Dendritic cell treated with granulocyte-macrophage colony-stimulating factor and Interleukin-4, amounts not matched to agents 40 ng/mL and 50 ng/mL, for 4 days (primary cell): ENCODE measurements around the gene CABLES1.
"Not testable (repeated sequence)": the region's sequence is repeated elsewhere in the genome, so short reads cannot be mapped to it uniquely, and the experiment has no call there.

Experiments used
- H3K27ac Mint-ChIP-seq: one replicate; pipeline ENCODE4 v1.8.0; 2022; ENCODE audit warnings: mild to moderate bottlenecking, mixed read lengths
- H3K27me3 Mint-ChIP-seq: one replicate; pipeline ENCODE4 v1.8.0; 2022; ENCODE audit warnings: mild to moderate bottlenecking, mixed read lengths
- H3K36me3 Mint-ChIP-seq: one replicate; pipeline ENCODE4 v1.8.0; 2022; ENCODE audit warnings: low read depth, mixed read lengths
- H3K4me1 Mint-ChIP-seq: one replicate; pipeline ENCODE4 v1.8.0; 2022; ENCODE audit warnings: low read depth, mixed read lengths
- H3K4me3 Mint-ChIP-seq: one replicate; pipeline ENCODE4 v1.8.0; 2022; ENCODE audit warnings: mild to moderate bottlenecking, moderate library complexity, mixed read lengths
- H3K9me3 Mint-ChIP-seq: one replicate; pipeline ENCODE4 v1.8.0; 2022; ENCODE audit warnings: mixed read lengths
- intact Hi-C: fragments of 100-400 bp; cut with micrococcal nuclease; formaldehyde crosslinking; loops from one replicate; pipeline ENCODE4 v1.15.0; 2022

Gene CABLES1

DNA sequence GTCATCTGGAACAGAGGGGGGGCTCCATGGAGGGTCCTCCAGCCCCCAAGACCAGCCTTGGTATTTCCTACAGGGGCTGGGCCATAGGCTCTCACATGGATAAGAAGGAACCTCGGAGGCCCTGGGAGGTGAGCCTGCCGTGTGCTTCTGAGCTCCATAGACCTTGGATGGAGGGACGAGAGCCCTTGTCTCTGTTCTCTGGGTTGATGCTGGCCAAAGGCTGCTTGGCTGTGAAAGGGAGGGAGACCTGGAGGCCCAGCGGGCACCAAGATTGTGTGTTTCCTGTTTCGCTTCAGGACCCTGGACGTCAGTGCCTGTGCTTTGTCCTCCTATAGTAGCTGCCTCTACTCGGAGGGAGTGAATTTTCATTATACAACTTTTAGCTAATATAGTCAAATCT is 20.8 kb downstream of the CABLES1 start:
- no peak overlapping the region for H3K4me3 Mint-ChIP-seq
- no peaks in the 10 kb centered on the region for H3K27me3 Mint-ChIP-seq
- H3K36me3 Mint-ChIP-seq = no peaks in the 10 kb centered on the region
- H3K4me1 Mint-ChIP-seq = no peaks in the 10 kb centered on the region
- H3K9me3 Mint-ChIP-seq = no peaks in the 10 kb centered on the region
- H3K27ac Mint-ChIP-seq = no peak overlapping the region
- intact Hi-C loops = no loop called here

DNA sequence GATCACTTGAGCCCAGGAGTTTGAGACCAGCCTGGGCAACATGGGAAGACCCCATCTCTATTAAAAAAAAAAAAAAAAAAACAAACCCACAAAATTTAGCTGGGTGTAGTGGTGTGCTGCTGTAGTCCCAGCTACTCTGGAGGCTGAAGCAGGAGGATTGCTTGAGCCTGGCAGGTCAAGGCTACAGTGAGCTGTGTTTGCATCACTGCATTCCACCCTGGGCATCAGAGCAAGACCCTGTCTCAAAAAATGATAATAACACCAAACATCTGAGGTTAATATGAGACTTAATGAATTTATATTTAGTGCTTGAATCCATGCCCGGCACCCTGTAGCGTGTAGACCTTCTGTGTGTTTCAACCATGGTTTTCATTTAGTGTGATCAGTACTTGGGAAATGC is 22.8 kb downstream of the CABLES1 start:
- Mint-ChIP-seq H3K9me3 (no peaks in the 10 kb centered on the region), H3K4me1 (no peaks in the 10 kb centered on the region), H3K36me3 (no peaks in the 10 kb centered on the region), H3K4me3 (no peak overlapping the region), H3K27me3 (peaks cover 2% of the 10 kb centered on the region), H3K27ac (no peak overlapping the region)
- intact Hi-C loops = no loop called here

DNA sequence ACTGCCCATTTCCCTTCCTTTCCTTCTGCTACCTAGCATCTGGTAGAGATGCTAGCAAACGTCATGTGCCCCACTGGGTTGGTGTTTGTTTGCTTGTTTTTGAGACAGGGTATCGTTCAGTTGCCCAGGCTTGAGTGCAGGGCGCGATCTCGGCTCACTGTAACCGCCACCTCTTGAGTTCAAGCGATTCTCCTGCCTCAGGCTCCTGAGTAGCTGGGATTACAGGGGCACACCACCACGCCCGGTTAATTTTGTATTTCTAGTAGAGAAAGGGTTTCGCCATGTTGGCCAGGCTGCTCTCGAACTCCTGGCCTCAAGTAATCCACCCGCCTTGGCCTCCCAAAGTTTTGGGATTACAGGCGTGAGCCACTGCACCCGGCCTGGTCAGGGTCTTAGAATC is 23.6 kb downstream of the CABLES1 start:
- intact Hi-C loops, H3K27me3 Mint-ChIP-seq, H3K4me1 Mint-ChIP-seq, H3K36me3 Mint-ChIP-seq, H3K27ac Mint-ChIP-seq, H3K9me3 Mint-ChIP-seq, H3K4me3 Mint-ChIP-seq: not testable (repeated sequence)

DNA sequence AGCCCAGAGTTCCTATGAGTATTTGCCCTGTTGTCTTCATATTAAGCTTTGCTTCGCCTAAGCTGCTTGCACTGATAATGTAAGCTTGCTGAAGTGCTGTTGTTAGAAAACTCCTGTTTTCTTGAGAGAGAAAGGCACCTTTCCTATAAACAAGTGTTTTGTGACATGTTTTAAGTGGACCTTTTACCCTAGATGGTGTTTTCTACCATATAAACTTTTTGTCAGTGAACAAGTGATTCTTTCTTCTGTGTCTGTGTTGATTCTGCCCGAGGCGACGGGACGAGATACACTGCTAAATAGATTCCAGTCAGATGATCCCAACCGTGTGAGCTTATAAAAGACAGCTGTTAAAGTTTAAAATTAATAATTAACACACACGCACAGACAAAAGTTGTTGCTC is 24.1 kb downstream of the CABLES1 start:
- no peaks in the 10 kb centered on the region for H3K36me3 Mint-ChIP-seq
- H3K4me1 Mint-ChIP-seq = no peaks in the 10 kb centered on the region
- intact Hi-C loops = no loop called here
- H3K4me3 Mint-ChIP-seq = no peak overlapping the region
- H3K27me3 Mint-ChIP-seq = peaks cover 5% of the 10 kb centered on the region
- no peak overlapping the region for H3K27ac Mint-ChIP-seq
- no peaks in the 10 kb centered on the region for H3K9me3 Mint-ChIP-seq

DNA sequence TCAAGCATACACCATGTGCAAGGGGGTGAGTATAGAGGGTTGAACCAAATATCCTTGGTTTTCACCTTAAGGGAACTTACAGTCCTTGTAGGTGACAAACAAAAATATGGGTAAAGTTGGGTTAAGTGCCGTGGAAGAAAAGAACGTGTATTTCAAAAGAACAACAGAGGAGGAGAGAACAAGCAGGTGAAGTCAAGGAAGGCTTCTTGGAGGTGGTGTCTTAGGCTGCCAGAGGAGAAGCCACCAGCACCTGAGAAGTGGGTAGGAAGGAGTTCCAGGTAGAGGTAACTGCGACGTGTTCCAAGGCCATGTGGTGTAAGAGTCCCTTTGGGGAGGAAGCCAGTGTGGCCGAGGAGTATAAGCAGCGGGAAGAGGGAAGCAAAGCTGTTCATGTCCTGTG is 27.2 kb downstream of the CABLES1 start:
- intact Hi-C loops = no loop called here
- Mint-ChIP-seq H3K27me3 (peaks cover 5% of the 10 kb centered on the region), H3K4me3 (no peak overlapping the region), H3K4me1 (no peaks in the 10 kb centered on the region), H3K36me3 (no peaks in the 10 kb centered on the region), H3K9me3 (no peaks in the 10 kb centered on the region), H3K27ac (no peak overlapping the region)

DNA sequence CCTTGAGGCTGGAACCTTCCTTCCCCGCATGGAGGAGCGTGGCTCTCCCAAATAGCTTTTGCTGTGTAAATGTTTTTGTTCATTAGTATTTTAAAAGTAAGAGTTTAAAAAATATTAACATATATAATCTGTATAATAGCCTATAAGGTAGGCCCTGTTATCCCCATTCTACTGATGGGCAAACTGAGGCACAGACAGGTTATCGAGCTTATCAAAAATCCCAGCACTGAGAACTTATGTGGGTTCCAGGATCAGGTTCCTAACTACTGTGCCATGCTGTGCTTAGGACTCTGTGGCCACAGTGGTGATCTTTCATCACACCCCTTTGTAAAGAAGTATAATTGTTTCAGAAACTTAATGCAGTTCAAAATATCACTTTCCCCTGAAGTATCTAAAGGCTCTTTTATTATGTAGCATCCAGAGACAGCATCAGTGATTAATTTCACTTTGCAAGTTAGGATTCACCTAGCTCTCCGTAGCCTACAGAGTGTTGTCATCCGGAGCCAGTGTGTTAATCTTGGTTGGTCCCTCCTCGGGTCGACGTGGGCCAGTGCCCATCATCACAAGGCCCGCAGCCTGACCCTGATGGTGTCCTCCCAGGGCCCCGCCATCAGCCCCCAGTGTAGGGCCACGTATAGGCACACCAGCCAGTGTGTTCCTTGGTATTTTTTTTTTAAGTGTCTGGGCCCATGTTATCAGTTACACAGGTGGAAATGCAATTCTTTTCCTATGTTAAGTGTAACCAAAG is 28.7 kb downstream of the CABLES1 start:
- intact Hi-C loops = no loop called here
- no peaks in the 10 kb centered on the region for H3K4me1 Mint-ChIP-seq
- H3K36me3 Mint-ChIP-seq = no peaks in the 10 kb centered on the region
- peaks cover 5% of the 10 kb centered on the region for H3K27me3 Mint-ChIP-seq
- H3K9me3 Mint-ChIP-seq = no peaks in the 10 kb centered on the region
- H3K4me3 Mint-ChIP-seq = no peak overlapping the region
- H3K27ac Mint-ChIP-seq = no peak overlapping the region

DNA sequence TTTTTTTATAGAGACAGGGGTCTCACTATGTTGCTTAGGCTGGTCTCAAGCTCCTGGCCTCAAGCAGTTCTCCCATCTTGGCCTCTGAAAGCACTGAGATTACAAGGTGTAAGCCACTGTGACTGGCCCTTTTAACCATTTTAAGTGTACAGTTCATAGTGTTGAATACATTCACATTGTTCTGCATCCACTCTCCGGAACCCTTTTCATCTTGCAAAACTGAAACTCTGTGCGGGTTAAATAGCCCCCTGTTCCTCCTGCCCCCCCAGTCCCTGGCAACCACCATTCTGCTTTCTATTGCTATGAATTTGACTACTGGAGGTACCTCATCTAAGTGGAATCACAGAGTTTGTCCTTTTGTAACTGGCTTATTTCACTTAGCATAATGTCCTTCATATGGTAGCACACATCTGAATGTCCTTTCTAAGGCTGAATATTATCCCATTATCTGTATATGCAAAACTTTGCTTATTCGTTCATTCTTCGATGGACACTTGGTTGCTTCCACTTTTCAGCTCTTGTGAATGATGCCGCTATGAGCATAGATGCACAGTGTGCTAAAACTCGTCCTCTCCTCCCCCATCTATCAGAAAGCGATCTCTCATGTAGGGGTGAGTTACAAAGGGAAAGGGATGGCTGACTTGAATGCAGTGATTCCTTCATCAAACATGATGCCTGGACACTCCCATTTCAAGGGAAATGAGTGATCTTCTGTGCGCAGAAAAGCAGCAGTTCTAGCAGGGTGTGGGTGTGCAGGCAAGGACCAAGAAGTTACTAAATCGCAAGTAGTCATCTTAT is 30.2 kb downstream of the CABLES1 start:
- H3K27me3 Mint-ChIP-seq = peaks cover 5% of the 10 kb centered on the region
- no peaks in the 10 kb centered on the region for H3K4me1 Mint-ChIP-seq
- no peaks in the 10 kb centered on the region for H3K9me3 Mint-ChIP-seq
- intact Hi-C loops = no loop called here
- no peak overlapping the region for H3K27ac Mint-ChIP-seq
- H3K36me3 Mint-ChIP-seq = no peaks in the 10 kb centered on the region
- no peak overlapping the region for H3K4me3 Mint-ChIP-seq

DNA sequence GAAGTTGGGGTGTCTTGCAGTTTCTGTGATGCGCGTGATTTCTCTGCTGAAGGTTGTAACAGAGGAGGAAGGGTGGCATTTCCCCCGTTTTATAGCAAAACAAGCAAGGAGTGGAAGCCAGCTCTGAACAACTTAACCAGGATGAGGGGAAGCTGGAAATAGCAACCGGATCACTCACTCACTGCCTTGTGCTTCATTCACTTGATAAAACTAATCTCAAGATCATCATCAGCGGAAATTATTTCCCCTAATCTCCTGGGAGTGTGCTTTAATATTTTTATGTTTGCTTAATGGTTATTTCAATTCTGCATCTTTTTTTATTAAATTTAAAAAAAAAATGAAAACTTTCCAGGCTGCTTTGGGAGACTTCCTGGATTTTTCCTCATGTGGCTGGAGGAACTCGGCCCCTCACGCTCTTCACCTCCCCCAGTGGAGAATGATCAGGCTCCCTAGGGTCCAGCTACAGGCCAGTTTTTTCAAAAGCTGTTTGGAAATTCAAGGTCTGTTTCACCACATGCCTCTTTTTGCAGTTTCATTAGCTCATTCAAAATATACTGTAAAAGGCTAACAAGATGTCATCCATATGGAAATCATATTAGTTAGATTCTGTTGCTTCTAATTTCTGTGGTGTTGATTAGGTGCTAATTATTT is 31.7 kb downstream of the CABLES1 start:
- no peaks in the 10 kb centered on the region for H3K9me3 Mint-ChIP-seq
- H3K4me1 Mint-ChIP-seq = no peaks in the 10 kb centered on the region
- peaks cover 5% of the 10 kb centered on the region for H3K27me3 Mint-ChIP-seq
- H3K36me3 Mint-ChIP-seq = no peaks in the 10 kb centered on the region
- no peak overlapping the region for H3K27ac Mint-ChIP-seq
- no peak overlapping the region for H3K4me3 Mint-ChIP-seq
- intact Hi-C loops = no loop called here

DNA sequence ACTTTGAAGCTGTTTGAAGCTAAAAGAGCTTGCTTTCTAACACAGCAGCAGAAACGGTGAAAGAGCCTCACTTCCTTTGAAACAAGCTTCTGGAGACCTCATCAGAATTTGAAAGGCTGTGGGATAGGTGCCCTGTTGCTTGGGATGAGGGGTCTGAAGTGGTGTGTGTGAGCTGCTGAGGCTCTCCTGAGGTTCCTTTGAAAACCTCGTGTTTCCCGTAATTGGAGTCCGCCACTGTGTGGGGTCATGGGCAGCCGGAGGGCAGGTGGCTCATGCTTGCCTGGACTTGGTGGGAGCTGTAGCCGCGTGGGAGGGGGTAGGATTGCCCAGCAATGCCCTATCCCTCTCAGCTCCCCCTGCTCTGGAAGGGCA is 34.4 kb downstream of the CABLES1 start:
- Mint-ChIP-seq H3K27me3 (no peaks in the 10 kb centered on the region), H3K9me3 (no peaks in the 10 kb centered on the region), H3K36me3 (no peaks in the 10 kb centered on the region), H3K4me3 (no peak overlapping the region), H3K4me1 (no peaks in the 10 kb centered on the region), H3K27ac (no peak overlapping the region)
- intact Hi-C loops = no loop called here

DNA sequence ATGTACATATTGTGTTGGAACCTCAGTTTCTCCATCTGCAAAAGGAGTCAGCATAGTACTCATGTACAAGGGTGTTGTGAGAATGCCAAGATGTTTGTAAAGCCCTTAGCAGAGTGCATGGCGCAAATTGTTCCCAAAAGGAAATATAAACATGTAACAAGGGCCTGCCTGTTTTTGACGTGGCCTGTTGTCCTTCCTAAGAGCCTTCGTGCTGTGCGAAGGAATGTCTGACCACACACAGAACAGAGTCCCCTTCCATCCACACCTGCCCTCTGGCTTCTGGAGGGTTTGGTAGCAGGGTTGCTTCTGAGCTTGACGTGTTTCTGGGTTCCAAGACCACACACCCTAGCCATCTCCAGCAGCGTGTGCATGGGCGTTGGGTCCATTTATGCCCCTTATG is 34.9 kb downstream of the CABLES1 start:
- Mint-ChIP-seq H3K4me1 (no peaks in the 10 kb centered on the region), H3K9me3 (no peaks in the 10 kb centered on the region), H3K4me3 (no peak overlapping the region), H3K27ac (no peak overlapping the region), H3K36me3 (no peaks in the 10 kb centered on the region), H3K27me3 (no peaks in the 10 kb centered on the region)
- intact Hi-C loops = no loop called here

DNA sequence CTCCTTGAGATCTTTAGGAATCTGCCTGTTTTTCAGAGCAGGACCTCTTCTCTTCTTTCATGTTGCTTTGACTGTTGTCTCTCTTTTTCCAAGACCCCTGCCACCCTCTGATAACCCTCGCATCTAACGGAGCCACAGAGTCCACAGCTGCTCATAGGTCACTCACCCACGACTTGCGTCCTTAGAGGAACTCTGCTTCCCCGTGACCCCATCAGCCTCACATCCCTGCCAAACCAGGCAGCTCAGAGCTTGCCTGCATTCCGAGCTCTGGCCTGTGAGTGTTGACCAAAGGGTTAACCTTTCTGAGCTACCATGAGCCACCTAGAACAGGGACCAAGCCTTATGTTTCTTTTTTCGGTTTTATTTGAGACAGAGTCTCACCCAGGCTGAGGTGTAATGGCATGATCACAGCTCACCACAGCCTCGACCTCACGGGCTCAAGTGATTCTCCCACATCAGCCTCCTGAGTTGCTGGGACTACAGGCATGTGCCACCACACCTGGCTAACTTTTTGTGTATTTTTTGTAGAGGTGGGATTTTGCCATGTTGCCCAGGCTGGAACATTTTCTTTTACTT is 36.4 kb downstream of the CABLES1 start:
- Mint-ChIP-seq H3K36me3 (no peaks in the 10 kb centered on the region), H3K4me1 (no peaks in the 10 kb centered on the region), H3K27ac (no peak overlapping the region), H3K4me3 (no peak overlapping the region), H3K27me3 (no peaks in the 10 kb centered on the region), H3K9me3 (no peaks in the 10 kb centered on the region)
- intact Hi-C loops = no loop called here

DNA sequence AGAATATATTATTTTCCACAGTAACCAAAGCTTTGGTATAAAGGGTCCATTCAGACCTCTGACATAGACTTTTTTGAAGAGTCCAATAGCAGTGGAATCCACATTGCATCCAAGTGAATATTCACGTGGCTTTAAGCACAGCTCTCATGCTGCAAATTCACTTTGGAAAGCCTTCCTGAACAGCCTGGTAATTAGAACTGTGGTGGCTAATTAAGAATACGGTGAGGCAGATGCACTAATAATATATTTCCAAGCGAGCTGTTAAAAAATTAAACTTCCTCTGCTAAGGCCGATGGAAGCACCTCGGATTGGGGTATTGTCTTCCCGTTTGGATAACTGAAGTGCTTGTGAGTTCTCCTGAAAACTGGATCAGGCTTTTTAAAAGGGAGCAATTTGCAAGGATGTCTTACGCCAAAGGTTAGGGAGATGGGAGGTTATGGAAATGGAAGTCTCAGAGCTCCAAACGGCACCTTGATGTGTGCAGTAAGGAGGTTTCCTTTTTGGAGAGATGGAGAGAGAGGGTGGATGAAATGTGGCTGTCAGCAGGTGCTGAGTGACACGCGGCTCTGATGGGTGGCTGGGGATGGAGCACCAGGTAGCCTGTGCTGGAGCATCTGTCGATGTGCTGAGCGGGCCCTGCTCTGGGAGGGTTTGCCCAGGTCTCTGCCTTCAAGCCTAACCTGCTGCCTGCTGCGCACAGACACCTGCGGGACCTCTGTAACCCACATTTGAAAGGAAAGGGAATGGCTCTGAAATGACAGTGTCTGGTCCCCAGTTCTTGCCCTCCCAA is 37.5 kb downstream of the CABLES1 start:
- intact Hi-C loops = no loop called here
- no peaks in the 10 kb centered on the region for H3K4me1 Mint-ChIP-seq
- H3K27me3 Mint-ChIP-seq = no peaks in the 10 kb centered on the region
- H3K27ac Mint-ChIP-seq = no peak overlapping the region
- H3K4me3 Mint-ChIP-seq = no peak overlapping the region
- H3K36me3 Mint-ChIP-seq = no peaks in the 10 kb centered on the region
- H3K9me3 Mint-ChIP-seq = no peaks in the 10 kb centered on the region

DNA sequence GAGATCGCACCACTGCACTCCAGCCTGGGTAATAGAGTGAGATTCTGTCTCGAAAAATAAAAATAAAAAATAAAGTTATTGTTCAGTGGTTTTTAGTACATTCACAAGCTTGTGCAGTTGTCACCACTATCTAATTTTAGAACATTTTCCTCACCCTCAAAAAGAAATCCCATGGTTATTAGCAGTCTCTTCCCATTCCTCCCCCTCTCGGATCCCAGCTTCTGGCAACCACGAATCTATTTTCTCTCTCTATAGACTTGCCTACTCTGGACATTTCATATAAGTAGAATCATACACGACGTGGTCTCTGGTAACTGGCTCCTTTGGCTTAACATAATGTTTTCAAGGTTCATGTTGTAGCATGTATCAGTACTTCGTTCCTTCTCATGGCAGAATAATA is 38.6 kb downstream of the CABLES1 start:
- Mint-ChIP-seq H3K27me3 (no peaks in the 10 kb centered on the region), H3K27ac (no peak overlapping the region), H3K36me3 (no peaks in the 10 kb centered on the region), H3K4me1 (no peaks in the 10 kb centered on the region), H3K4me3 (no peak overlapping the region), H3K9me3 (no peaks in the 10 kb centered on the region)
- intact Hi-C loops = no loop called here
